Left cardiac atrium (tissue), 4 donors: ENCODE measurements around the gene LRP8. TPM values are rescaled to one million over a fixed set of nuclear protein-coding genes. Genes with fewer than 3 reads are reported as not detected.
A peak's percentile ranks its signal among the peaks of the same experiment; 100 is the strongest.
"Not testable (repeated sequence)": the region's sequence is repeated elsewhere in the genome, so short reads cannot be mapped to it uniquely, and the experiment has no call there.

Experiments used
- ATAC-seq, 2 donors: fragments of 200-7000 bp; cut with Tn5 transposase; one replicate each; pipeline ENCODE4 v1.9.1; 2020; ENCODE audit warnings: mild to moderate bottlenecking in 2 of 2, moderate library complexity in 2 of 2
- DNase-seq: peaks from one replicate; pipeline ENCODE4 v3.0.0-alpha.2; 2020
- intact Hi-C, 2 donors: fragments of 100-400 bp; cut with DNase I; formaldehyde crosslinking; loops; one replicate each; pipeline versions ENCODE4 v1.14.1 to v1.15.1; 2022 to 2023
- total RNA-seq, 2 donors: library from RNA; stranded (reverse); fragmentation: NEBNext Ultra II Directional; extraction: Animal tissue kit (Norgen Biotek cat#: 25700); gene quantifications; one replicate each; pipeline ENCODE4 v1.2.1, GENCODE V29; 2021
- donor health status: DM: no; HTN: yes; CAD: no.
- donor health status: DM: no; HTN: yes; CAD: no; lungs with severe emphysema.
- donor health status: DM: yes; HTN: yes; CAD: no.
- donor health status: Dilated cardiomyopathy.

Gene LRP8
- total RNA-seq, 2 donors from 2014 or later = 1.7 to 4.1 TPM

- intact Hi-C loops = no loop called here
- DNase-seq (no peak), ATAC-seq (no peak)
Measured at GRCh38 chr1:53214376-53214940, 113.4 kb downstream of the LRP8 start.

- ATAC-seq = peak in 1 of 2 donors; percentile 15
- intact Hi-C loops = no loop called here
- DNase-seq = no peak
Measured at GRCh38 chr1:53210954-53211353, 116.9 kb downstream of the LRP8 start.

- no peak for DNase-seq
- intact Hi-C loops = no loop called here
- ATAC-seq = no peak
Measured at GRCh38 chr1:53210352-53210751, 117.5 kb downstream of the LRP8 start.

- ATAC-seq (peak in 1 of 2 donors; percentile 62), DNase-seq (no peak)
- intact Hi-C loops = no loop called here
Measured at GRCh38 chr1:53207726-53208125, 120.1 kb downstream of the LRP8 start.

- intact Hi-C loops = no loop called here
- ATAC-seq (no peak), DNase-seq (no peak)
Measured at GRCh38 chr1:53206735-53207379, 121.0 kb downstream of the LRP8 start.

GRCh38 chr1:53206083-53206685 is 121.7 kb downstream of the LRP8 start:
- ATAC-seq = not testable (repeated sequence)

GRCh38 chr1:53205496-53205895 is 122.4 kb downstream of the LRP8 start:
- intact Hi-C loops, ATAC-seq, DNase-seq: not testable (repeated sequence)

More at GRCh38 chr1:53206083-53206685, 121.7 kb downstream of the LRP8 start:
- intact Hi-C loops, DNase-seq: not testable (repeated sequence)

- no peak for ATAC-seq
- DNase-seq = no peak
- intact Hi-C loops = no loop called here
Measured at GRCh38 chr1:53203466-53203865, 124.4 kb downstream of the LRP8 start.

- intact Hi-C loops = no loop called here
- DNase-seq = no peak
- ATAC-seq = peak in 1 of 2 donors; percentile 15
Measured at GRCh38 chr1:53198241-53198651, 129.6 kb downstream of the LRP8 start.

GRCh38 chr1:53197291-53198200 is 130.3 kb downstream of the LRP8 start:
- DNase-seq = no peak
- peak; percentile 9 to 34 for ATAC-seq
- intact Hi-C loops = no loop called here

GRCh38 chr1:53196485-53197290 is 131.2 kb downstream of the LRP8 start, which contains the start of gene CPT2:
CPT2 (plus strand) TSS chr1:53196824; CDS start chr1:53196944, 120 bp downstream.
- intact Hi-C loops = no loop called here
- ATAC-seq = peak; percentile 99
- peak; percentile 97 for DNase-seq

- ATAC-seq (peak in 1 of 2 donors; percentile 7), DNase-seq (no peak)
- intact Hi-C loops = no loop called here
Measured at GRCh38 chr1:53196017-53196484, 131.8 kb downstream of the LRP8 start.

- intact Hi-C loops = no loop called here
- DNase-seq (no peak), ATAC-seq (no peak)
Measured at GRCh38 chr1:53195246-53196016, 132.4 kb downstream of the LRP8 start.

Other genes starting within 250 kb of the LRP8 start
- under 1 TPM; 0.31 to 0.85 TPM for gene SLC1A7, start 185.4 kb downstream of the LRP8 start, total RNA-seq
- 10 to 100 TPM; 15.2 to 16.7 TPM for gene CPT2, start 131.2 kb downstream of the LRP8 start, total RNA-seq
- gene CZIB, start 107.4 kb downstream of the LRP8 start, total RNA-seq = 10 to 100 TPM; 42.4 to 53.7 TPM
- 10 to 100 TPM; 26.1 to 26.4 TPM for gene MAGOH, start 89.6 kb downstream of the LRP8 start, total RNA-seq
- not detected for gene DMRTB1, start 131.3 kb upstream of the LRP8 start, total RNA-seq